ENCODE data around the gene EHMT1.

- TF ChIP-seq SIN3A (IDR thresholded peaks at IDR 0.05; ENCODE audit: borderline replicate concordance, insufficient read depth, low read length) (no peak), POLR2AphosphoS5 (IDR thresholded peaks at IDR 0.05; ENCODE audit: low read depth, low read length) (no peak), REST (IDR thresholded peaks at IDR 0.05; ENCODE audit: insufficient read depth in 1 of 2, low read depth in 2 of 2, low read length in 2 of 2) (no peak)
Observed at GRCh38 chr9:137626464-137626863, 7.7 kb downstream of the EHMT1 start.
